NCI-H345 (cell line): ENCODE measurements around the gene MYO1G.
A peak's percentile ranks its signal among the peaks of the same experiment; 100 is the strongest.

Experiments
- DNase-seq: peaks from one replicate; lab custom pipeline; 2025; lab: John Stamatoyannopoulos, UW

Gene MYO1G

GRCh38 chr7:44980393-44981034, 1.7 kb upstream of the MYO1G start:
- DNase-seq, result no peak

GRCh38 chr7:44979481-44980392, 922 bp upstream of the MYO1G start:
- no peak for DNase-seq

GRCh38 chr7:44977959-44978335, 868 bp downstream of the MYO1G start:
- peak; percentile 80 for DNase-seq

GRCh38 chr7:44977304-44977958, 1.4 kb downstream of the MYO1G start:
- DNase-seq, result no peak

GRCh38 chr7:44976746-44977196, 2.0 kb downstream of the MYO1G start:
- DNase-seq, result no peak

- no peak for DNase-seq
Observed at GRCh38 chr7:44976040-44976745, 2.6 kb downstream of the MYO1G start.

GRCh38 chr7:44975331-44976039, 3.3 kb downstream of the MYO1G start:
- DNase-seq, result no peak

GRCh38 chr7:44974549-44974948, 4.3 kb downstream of the MYO1G start:
- peak; percentile 96 for DNase-seq

GRCh38 chr7:44973610-44974401, 5.0 kb downstream of the MYO1G start:
- DNase-seq, result peak; percentile 27

GRCh38 chr7:44972562-44972961, 6.3 kb downstream of the MYO1G start:
- DNase-seq, result no peak

GRCh38 chr7:44971902-44972441, 6.8 kb downstream of the MYO1G start:
- peak; percentile 68 for DNase-seq

GRCh38 chr7:44971188-44971901, 7.5 kb downstream of the MYO1G start:
- DNase-seq, result no peak

GRCh38 chr7:44970523-44971051, 8.2 kb downstream of the MYO1G start:
- DNase-seq, result no peak

GRCh38 chr7:44969701-44970522, 8.9 kb downstream of the MYO1G start:
- no peak for DNase-seq

- DNase-seq, result no peak
Observed at GRCh38 chr7:44969049-44969700, 9.6 kb downstream of the MYO1G start.

- DNase-seq, result no peak
Observed at GRCh38 chr7:44967571-44968446, 11.0 kb downstream of the MYO1G start.
